WTC11 (cell line): ENCODE measurements around the gene USP44. TPM values are rescaled to one million over a fixed set of nuclear protein-coding genes. Genes with fewer than 3 reads are reported as not detected.
A peak's percentile ranks its signal among the peaks of the same experiment; 100 is the strongest.

Experiments used
- CBFB ChIP-seq: sonication (generic); formaldehyde crosslinking; IDR thresholded peaks from 2 replicates; pipeline ENCODE4 v1.8.1; 2022; ENCODE audit warnings: mild to moderate bottlenecking, low read depth, missing genetic modification reagents
- ETV6 ChIP-seq: sonication (generic); formaldehyde crosslinking; IDR thresholded peaks from 2 replicates; pipeline ENCODE4 v1.8.1; 2022; ENCODE audit warnings: mild to moderate bottlenecking, missing genetic modification reagents
- FOXJ3 ChIP-seq: sonication (generic); formaldehyde crosslinking; IDR thresholded peaks from 2 replicates; pipeline ENCODE4 v1.9.0; 2021; ENCODE audit warnings: missing genetic modification reagents, mild to moderate bottlenecking, borderline replicate concordance
- FOXK1 ChIP-seq: sonication (generic); formaldehyde crosslinking; IDR thresholded peaks from 2 replicates; pipeline ENCODE4 v1.8.0; 2022; ENCODE audit warnings: mild to moderate bottlenecking, moderate library complexity, missing genetic modification reagents
- FOXP4 ChIP-seq: sonication (generic); formaldehyde crosslinking; IDR thresholded peaks from 2 replicates; pipeline ENCODE4 v1.8.0; 2022; ENCODE audit warnings: mild to moderate bottlenecking, missing genetic modification reagents
- GTF2I ChIP-seq: fragments of 250-450 bp; sonication (Bioruptor Pico); conservative IDR thresholded peaks from 2 replicates; pipeline ENCODE4 v1.4.0; 2021; ENCODE audit warnings: mild to moderate bottlenecking
- JUN ChIP-seq: sonication (generic); formaldehyde crosslinking; IDR thresholded peaks from 2 replicates; pipeline ENCODE4 v1.8.0; 2023; ENCODE audit warnings: mild to moderate bottlenecking, missing genetic modification reagents
- NR1H2 ChIP-seq: sonication (generic); formaldehyde crosslinking; IDR thresholded peaks from 2 replicates; pipeline ENCODE4 v1.9.0; 2021; ENCODE audit warnings: mild to moderate bottlenecking, moderate library complexity, missing genetic modification reagents
- NR2C2 ChIP-seq: sonication (generic); formaldehyde crosslinking; IDR thresholded peaks from 2 replicates; pipeline ENCODE4 v1.8.0; 2022; ENCODE audit warnings: mild to moderate bottlenecking, missing genetic modification reagents
- PRDM15 ChIP-seq: sonication (generic); formaldehyde crosslinking; IDR thresholded peaks from 2 replicates; pipeline ENCODE4 v1.8.0; 2022; ENCODE audit warnings: missing genetic modification reagents
- SMAD3 ChIP-seq: sonication (generic); formaldehyde crosslinking; IDR thresholded peaks from 2 replicates; pipeline ENCODE4 v1.8.0; 2022; ENCODE audit warnings: missing genetic modification reagents, mild to moderate bottlenecking, borderline replicate concordance
- SP1 ChIP-seq: sonication (generic); formaldehyde crosslinking; conservative IDR thresholded peaks from 2 replicates; pipeline ENCODE4 v1.8.1; 2022; ENCODE audit warnings: missing genetic modification reagents
- ZBTB21 ChIP-seq: sonication (generic); formaldehyde crosslinking; IDR thresholded peaks from 2 replicates; pipeline ENCODE4 v1.8.1; 2023; ENCODE audit warnings: mild to moderate bottlenecking, missing genetic modification reagents, borderline replicate concordance
- ZSCAN18 ChIP-seq: fragments of 250-450 bp; sonication (Bioruptor Pico); IDR thresholded peaks from 2 replicates; pipeline ENCODE4 v2.1.2; 2022; ENCODE audit warnings: mild to moderate bottlenecking, moderate library complexity
- total RNA-seq: library from RNA; stranded (reverse); gene quantifications from 3 replicates; pipeline ENCODE4 v1.2.3, GENCODE V29; 2021
- TF ChIP-seq, protein P1 (sequence below): sonication (generic); formaldehyde crosslinking; IDR thresholded peaks from 2 replicates; pipeline ENCODE4 v1.8.0; 2023; ENCODE audit warnings: missing genetic modification reagents, mild to moderate bottlenecking, borderline replicate concordance
- TF ChIP-seq, protein P2 (sequence below): sonication (generic); formaldehyde crosslinking; IDR thresholded peaks from 2 replicates; pipeline ENCODE4 v1.8.0; 2022; ENCODE audit warnings: mild to moderate bottlenecking, missing genetic modification reagents
- TF ChIP-seq, protein P3 (sequence below): sonication (generic); formaldehyde crosslinking; IDR thresholded peaks from 2 replicates; pipeline ENCODE4 v1.8.1; 2023; ENCODE audit warnings: mild to moderate bottlenecking, moderate library complexity, missing genetic modification reagents
- TF ChIP-seq, protein P4 (sequence below): sonication (generic); formaldehyde crosslinking; IDR thresholded peaks from 2 replicates; pipeline ENCODE4 v1.8.0; 2023; ENCODE audit warnings: mild to moderate bottlenecking, missing genetic modification reagents
- TF ChIP-seq, protein P5 (sequence below): sonication (generic); formaldehyde crosslinking; IDR thresholded peaks from 2 replicates; pipeline ENCODE4 v1.8.1; 2022; ENCODE audit warnings: low read depth, missing genetic modification reagents, borderline replicate concordance

USP44 gene
- total RNA-seq, 1 experiment from 2014 or later, result 93.4 TPM

DNA sequence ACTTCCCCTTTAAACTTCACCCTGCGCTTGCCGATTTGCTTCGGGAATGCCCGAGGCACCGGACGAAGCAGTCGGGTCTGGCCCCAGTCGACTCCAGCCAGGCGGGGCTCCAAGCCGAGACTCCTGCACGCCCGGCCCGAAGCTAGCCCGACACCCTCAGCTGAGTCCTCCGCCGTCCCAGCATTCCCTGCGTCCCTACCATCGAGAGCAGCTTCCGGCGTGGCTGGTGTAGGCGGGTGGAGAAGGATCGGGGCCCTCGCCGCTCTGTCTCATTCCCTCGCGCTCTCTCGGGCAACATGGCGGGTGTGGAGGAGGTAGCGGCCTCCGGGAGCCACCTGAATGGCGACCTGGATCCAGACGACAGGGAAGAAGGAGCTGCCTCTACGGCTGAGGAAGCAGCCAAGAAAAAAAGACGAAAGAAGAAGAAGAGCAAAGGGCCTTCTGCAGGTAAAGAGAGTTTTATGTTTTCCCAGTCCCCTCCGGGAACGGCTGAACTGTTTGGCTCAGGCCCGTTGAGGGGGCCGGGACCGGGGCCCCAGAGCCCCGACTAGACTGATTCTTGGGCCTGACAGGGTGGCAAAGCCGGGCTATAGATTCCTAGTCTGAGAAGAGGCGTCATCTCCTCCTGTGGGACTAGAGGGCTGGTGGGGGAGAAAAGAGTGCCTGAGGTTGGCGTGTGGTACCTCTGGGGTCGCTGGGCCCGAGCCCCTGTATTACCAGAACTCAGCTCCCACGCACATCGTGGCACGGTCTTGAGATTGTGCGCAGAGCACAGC, 77.2 kb downstream of the USP44 start, which contains the start of gene METAP2 (continued):
- TF ChIP-seq, protein P1, sequence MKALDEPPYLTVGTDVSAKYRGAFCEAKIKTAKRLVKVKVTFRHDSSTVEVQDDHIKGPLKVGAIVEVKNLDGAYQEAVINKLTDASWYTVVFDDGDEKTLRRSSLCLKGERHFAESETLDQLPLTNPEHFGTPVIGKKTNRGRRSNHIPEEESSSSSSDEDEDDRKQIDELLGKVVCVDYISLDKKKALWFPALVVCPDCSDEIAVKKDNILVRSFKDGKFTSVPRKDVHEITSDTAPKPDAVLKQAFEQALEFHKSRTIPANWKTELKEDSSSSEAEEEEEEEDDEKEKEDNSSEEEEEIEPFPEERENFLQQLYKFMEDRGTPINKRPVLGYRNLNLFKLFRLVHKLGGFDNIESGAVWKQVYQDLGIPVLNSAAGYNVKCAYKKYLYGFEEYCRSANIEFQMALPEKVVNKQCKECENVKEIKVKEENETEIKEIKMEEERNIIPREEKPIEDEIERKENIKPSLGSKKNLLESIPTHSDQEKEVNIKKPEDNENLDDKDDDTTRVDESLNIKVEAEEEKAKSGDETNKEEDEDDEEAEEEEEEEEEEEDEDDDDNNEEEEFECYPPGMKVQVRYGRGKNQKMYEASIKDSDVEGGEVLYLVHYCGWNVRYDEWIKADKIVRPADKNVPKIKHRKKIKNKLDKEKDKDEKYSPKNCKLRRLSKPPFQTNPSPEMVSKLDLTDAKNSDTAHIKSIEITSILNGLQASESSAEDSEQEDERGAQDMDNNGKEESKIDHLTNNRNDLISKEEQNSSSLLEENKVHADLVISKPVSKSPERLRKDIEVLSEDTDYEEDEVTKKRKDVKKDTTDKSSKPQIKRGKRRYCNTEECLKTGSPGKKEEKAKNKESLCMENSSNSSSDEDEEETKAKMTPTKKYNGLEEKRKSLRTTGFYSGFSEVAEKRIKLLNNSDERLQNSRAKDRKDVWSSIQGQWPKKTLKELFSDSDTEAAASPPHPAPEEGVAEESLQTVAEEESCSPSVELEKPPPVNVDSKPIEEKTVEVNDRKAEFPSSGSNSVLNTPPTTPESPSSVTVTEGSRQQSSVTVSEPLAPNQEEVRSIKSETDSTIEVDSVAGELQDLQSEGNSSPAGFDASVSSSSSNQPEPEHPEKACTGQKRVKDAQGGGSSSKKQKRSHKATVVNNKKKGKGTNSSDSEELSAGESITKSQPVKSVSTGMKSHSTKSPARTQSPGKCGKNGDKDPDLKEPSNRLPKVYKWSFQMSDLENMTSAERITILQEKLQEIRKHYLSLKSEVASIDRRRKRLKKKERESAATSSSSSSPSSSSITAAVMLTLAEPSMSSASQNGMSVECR (CRISPR knock-in tag), result peak; percentile 88; the same call in 1 of the 2 replicates
- no peak for TF ChIP-seq NR1H2
- TF ChIP-seq, protein P2, sequence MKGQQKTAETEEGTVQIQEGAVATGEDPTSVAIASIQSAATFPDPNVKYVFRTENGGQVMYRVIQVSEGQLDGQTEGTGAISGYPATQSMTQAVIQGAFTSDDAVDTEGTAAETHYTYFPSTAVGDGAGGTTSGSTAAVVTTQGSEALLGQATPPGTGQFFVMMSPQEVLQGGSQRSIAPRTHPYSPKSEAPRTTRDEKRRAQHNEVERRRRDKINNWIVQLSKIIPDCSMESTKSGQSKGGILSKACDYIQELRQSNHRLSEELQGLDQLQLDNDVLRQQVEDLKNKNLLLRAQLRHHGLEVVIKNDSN, result peak; percentile 52; the same call in 1 of the 2 replicates
- TF ChIP-seq GTF2I (CRISPR knock-in tag), result no peak
- TF ChIP-seq FOXK1 (CRISPR knock-in tag), result peak; percentile 90
- no peak for TF ChIP-seq FOXJ3 (CRISPR knock-in tag)
- TF ChIP-seq NR2C2 (CRISPR knock-in tag), result no peak
- TF ChIP-seq FOXP4 (CRISPR knock-in tag), result peak; percentile 89
- peak; percentile 88 for TF ChIP-seq ETV6 (CRISPR knock-in tag)
- TF ChIP-seq JUN (CRISPR knock-in tag), result no peak
- TF ChIP-seq ZSCAN18 (CRISPR knock-in tag), result no peak
- TF ChIP-seq, protein P3, sequence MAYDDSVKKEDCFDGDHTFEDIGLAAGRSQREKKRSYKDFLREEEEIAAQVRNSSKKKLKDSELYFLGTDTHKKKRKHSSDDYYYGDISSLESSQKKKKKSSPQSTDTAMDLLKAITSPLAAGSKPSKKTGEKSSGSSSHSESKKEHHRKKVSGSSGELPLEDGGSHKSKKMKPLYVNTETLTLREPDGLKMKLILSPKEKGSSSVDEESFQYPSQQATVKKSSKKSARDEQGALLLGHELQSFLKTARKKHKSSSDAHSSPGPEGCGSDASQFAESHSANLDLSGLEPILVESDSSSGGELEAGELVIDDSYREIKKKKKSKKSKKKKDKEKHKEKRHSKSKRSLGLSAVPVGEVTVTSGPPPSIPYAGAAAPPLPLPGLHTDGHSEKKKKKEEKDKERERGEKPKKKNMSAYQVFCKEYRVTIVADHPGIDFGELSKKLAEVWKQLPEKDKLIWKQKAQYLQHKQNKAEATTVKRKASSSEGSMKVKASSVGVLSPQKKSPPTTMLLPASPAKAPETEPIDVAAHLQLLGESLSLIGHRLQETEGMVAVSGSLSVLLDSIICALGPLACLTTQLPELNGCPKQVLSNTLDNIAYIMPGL (CRISPR knock-in tag), result 0 out of 2 replicates have a peak, but pooled peaks have one; percentile 66
- peak; percentile 62; the same call in 1 of the 2 replicates for TF ChIP-seq SP1 (CRISPR knock-in tag)
- TF ChIP-seq, protein P4, sequence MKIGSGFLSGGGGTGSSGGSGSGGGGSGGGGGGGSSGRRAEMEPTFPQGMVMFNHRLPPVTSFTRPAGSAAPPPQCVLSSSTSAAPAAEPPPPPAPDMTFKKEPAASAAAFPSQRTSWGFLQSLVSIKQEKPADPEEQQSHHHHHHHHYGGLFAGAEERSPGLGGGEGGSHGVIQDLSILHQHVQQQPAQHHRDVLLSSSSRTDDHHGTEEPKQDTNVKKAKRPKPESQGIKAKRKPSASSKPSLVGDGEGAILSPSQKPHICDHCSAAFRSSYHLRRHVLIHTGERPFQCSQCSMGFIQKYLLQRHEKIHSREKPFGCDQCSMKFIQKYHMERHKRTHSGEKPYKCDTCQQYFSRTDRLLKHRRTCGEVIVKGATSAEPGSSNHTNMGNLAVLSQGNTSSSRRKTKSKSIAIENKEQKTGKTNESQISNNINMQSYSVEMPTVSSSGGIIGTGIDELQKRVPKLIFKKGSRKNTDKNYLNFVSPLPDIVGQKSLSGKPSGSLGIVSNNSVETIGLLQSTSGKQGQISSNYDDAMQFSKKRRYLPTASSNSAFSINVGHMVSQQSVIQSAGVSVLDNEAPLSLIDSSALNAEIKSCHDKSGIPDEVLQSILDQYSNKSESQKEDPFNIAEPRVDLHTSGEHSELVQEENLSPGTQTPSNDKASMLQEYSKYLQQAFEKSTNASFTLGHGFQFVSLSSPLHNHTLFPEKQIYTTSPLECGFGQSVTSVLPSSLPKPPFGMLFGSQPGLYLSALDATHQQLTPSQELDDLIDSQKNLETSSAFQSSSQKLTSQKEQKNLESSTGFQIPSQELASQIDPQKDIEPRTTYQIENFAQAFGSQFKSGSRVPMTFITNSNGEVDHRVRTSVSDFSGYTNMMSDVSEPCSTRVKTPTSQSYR (CRISPR knock-in tag), result no peak
- peak; percentile 53; the same call in 1 of the 2 replicates for TF ChIP-seq ZBTB21 (CRISPR knock-in tag)
- TF ChIP-seq CBFB (CRISPR knock-in tag), result no peak
- no peak for TF ChIP-seq SMAD3 (CRISPR knock-in tag)
- TF ChIP-seq, protein P5, sequence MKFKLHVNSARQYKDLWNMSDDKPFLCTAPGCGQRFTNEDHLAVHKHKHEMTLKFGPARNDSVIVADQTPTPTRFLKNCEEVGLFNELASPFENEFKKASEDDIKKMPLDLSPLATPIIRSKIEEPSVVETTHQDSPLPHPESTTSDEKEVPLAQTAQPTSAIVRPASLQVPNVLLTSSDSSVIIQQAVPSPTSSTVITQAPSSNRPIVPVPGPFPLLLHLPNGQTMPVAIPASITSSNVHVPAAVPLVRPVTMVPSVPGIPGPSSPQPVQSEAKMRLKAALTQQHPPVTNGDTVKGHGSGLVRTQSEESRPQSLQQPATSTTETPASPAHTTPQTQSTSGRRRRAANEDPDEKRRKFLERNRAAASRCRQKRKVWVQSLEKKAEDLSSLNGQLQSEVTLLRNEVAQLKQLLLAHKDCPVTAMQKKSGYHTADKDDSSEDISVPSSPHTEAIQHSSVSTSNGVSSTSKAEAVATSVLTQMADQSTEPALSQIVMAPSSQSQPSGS, result no peak
- no peak for TF ChIP-seq PRDM15
